ENCODE measurements around the gene PBX3.
A peak's percentile ranks its signal among the peaks of the same experiment; 100 is the strongest.

Gene PBX3

DNA sequence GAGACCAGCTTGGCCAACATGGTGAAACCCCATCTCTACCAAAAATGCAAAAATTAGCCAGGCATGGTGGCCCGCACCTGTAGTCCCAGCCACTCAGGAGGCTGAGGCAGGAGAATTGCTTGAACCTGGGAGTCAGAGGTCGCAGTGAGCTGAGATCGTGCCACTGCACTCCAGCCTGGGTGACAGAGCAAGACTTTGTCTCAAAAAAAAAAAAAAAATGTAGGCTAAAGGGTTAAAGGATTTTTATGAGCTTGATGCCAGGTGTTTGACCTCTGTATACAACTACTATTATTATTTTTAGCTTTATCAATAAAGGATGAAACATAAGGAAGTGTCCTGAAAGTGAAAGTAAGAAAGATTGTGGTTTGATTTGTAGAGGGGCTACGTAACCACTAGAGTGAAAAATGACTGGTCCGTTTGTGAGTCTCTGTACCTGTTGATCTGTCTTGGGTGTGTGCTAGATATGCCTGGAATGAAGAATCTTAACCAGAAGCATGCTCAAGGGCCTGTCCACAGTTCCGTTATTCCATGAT lies 76.8 kb downstream of the PBX3 start:
- peak; percentile 50 for DNase-seq

DNA sequence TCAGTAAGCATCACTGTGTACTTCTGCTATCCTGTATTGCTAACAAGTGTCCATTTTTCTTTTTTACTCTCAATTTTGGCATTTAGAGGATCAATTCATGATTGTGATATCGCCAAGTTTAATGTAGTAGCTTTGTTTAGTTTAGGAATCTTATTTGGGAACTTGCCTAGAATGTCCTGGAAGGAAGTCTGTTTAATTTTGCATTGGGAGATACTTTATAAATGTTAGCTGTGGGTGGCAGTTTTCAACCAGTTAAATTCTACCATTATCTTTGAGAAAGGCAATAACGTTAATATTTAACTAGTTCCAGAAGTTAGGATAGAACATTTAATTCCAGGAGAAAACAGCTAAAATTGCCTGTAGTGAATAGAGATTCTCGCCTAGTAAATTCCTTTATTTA lies 78.6 kb downstream of the PBX3 start:
- no peak for DNase-seq

DNA sequence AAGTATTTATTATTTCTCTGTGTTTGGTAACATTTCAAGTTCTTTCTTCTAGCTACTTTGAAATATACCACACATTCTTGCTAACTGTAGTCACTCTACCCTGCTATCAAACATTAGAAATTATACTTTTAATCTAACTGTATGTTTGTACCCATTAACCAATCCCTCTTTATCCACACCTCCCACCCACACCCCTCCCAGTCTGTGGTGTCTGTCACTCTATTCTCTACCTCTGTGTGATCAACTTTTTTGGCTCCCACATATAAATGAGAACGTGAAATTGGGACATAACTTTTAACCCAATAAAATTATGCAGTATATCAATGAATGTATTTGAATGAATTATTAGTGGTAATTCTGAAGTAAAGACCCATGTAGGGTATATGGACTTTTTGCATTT lies 79.7 kb downstream of the PBX3 start:
- no peak for DNase-seq

DNA sequence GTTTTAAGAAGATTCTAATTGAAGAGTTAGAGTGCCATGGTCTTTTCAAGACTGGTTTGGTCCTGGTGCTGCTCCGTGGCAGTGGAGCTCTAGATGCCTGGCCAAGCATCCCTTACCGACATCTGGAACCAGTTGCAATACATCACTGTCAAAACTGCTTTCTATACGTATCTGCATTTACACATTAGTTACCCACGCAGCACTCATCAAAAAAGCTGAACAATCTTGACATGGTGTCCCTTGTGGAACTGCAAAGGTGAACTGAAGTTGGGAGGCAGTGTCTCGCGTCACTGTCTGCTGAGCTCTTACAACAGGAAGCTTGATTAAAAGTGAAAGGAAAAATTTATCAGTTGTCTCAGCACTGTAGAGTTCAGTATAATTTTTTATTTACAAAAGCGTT lies 82.6 kb downstream of the PBX3 start:
- peak; percentile 80 for DNase-seq

DNA sequence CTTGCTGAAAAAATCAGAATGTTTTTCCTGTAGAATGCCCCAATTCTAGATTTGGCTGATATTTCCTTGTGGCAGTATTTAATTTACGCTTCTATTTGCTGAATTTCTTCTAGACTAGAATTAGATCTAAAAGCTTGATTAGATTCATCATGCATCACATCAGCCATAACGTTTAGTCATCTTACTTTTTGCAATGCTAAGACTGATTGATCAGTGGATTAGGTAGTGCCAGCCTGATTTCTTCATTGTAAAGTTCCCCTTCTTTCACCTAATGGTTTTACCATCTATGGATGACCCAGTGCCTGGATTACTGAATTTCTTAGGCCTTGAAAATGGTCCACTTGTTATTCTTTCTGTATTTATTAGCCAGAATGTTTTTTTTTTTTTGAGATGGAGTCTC lies 83.9 kb downstream of the PBX3 start:
- DNase-seq, result no peak

DNA sequence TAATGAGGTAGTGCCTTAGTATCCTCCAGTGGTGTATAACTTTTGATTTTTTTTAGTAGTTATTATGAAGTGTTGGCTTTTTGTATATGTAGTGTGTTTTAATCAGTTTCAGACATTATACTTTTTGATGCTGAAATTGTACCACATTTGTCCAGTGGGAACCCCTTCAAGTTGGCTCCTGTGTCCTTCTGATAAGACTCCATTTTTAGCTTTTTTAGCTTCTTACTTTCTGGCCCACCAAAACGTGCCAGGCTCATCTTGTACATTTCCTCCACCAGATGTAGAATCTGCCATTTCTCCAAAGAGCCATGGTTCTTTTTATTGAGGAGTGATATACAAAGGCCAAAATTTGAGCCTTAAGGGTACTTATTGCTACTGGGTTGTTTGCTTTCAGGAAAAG lies 84.4 kb downstream of the PBX3 start:
- no peak for DNase-seq

GRCh38 chr9:125835655-125836054 lies 88.5 kb downstream of the PBX3 start:
- DNase-seq, result no peak

GRCh38 chr9:125839317-125839716 lies 92.1 kb downstream of the PBX3 start:
- DNase-seq, result no peak

DNA sequence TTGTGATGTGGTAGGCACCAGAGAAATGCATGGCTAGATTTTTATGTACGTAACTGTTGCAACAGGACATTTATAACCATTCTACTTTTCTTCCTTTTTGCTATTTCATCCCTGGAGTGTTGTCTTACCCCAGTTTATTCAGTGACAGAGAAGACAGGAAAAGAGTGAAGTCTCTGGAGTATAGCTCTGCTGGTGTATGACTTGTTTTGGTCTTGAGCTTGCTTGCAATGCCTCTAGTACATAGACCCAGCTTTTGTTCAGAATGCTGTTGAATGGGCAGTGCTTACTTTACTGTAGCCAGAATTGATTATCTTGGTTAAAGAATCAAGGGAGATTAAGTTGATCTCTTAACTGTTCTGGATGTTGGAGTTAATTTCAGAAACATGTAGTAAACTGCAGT lies 94.3 kb downstream of the PBX3 start:
- DNase-seq, result no peak

DNA sequence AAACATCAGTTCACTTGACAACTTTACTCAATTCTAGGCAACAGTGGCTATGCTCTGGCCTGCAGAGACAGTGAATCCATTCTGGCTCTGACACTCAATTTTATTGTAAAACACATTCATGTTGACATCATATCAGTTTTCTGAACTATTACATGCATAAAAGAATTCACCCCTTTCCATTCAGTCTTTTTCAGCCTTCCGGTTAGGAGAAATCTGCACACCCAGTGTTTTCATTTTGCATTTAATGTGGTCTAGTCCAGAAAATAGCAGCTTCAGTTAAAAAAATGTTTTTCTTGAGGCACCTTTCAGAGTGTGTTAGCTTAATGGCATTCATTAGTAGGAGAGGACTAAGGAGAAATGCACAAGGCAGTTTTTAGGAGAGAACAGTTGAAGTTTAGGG lies 95.1 kb downstream of the PBX3 start:
- no peak for DNase-seq

- no peak for DNase-seq
Measured at GRCh38 chr9:125843646-125844045, 96.5 kb downstream of the PBX3 start.

DNA sequence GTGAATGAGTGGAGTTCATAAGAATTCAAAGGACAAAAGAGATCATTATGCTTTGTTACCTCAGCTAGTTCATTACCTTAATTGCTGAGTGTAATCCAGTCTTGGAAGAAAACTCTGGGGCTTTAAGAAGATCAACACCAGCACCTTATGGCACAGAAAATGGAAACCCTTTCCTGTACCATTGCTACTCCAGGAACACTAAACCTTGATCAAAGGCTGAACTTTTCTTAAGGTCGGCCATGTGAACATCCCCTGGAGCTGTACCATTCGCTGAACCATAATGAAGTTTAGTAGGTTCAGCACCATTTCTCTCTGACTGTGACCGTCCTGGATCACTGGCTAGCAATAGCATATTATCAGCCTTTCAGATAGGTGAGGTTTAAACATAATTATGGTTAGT lies 97.4 kb downstream of the PBX3 start:
- no peak for DNase-seq

- DNase-seq, result no peak
Measured at GRCh38 chr9:125845271-125845808, 98.2 kb downstream of the PBX3 start.

GRCh38 chr9:125847735-125848134 lies 100.6 kb downstream of the PBX3 start:
- no peak for DNase-seq

DNA sequence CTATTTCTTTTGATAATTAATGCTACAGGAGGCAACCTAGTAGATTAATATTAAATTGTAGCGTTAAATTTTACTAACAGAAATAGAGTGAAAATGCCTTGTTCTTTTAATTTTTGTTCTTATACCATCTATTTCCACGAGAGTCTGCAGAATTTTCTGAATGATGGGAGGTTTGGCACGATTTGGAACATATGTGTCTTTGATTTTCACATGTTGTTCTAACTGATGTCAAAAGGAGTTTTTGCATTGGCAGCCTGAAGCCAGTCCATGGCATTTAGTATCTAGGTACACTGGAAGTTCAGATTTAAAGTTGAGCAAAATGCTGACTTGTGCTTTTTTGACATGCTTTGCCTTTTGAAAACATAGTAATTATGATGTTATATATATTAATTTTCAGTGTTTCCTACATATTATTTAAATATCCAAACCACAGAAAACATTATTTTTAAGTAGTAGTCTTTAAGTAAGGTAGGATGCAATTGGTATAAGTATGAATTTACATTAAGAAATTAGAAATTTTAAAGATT lies 103.0 kb downstream of the PBX3 start:
- no peak for DNase-seq

DNA sequence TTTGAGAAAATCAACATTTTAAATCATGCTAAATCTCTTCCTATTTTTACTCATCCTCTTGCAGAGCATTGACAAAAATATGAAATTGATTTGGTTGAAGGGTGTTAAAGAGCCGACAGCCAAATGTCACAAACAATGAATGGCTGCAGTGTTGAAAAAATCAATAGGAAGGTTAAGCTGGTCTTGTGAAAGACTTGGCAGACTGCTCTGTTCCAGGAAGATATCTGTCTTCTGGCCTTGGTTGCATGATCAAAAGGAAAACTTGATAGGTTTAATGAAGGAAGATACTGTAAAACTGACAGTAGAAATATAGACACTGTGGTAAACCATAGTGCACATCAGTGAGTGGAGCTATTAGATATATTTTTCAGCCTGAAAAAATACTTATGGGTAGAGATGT lies 103.6 kb downstream of the PBX3 start:
- no peak for DNase-seq

GRCh38 chr9:125851979-125852378 lies 104.8 kb downstream of the PBX3 start:
- DNase-seq, result no peak

GRCh38 chr9:125852386-125852785 lies 105.2 kb downstream of the PBX3 start:
- no peak for DNase-seq

- no peak for DNase-seq
Measured at GRCh38 chr9:125854553-125855275, 107.5 kb downstream of the PBX3 start.

DNA sequence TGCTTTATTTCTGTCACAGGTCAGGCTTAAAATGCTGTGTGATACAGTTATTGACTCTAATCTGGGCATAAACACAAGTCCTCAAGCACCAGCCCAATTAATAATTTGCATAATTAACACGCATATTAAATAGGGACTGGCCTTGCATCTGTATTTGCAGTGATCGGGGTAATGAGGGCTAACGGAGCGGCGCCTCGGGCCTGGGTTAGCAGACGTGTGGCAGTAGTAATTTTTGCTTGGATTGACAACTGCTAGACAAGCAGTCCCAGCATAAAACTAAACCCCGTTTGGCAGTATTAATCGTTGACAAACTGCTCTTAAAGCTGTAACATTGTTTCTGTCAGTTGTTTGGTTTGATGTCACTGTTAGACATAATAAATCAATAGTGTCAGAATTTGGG lies 109.2 kb downstream of the PBX3 start:
- no peak for DNase-seq

GRCh38 chr9:125861405-125862058 lies 114.4 kb downstream of the PBX3 start:
- no peak for DNase-seq

- DNase-seq, result no peak
Measured at GRCh38 chr9:125863923-125864322, 116.8 kb downstream of the PBX3 start.

- no peak for DNase-seq
Measured at GRCh38 chr9:125867751-125868415, 120.7 kb downstream of the PBX3 start.

All from activated effector memory CD4-positive, alpha-beta T cell treated with anti-CD3 and anti-CD28 coated beads, Interleukin-2, amount 50 U/mL, for 16 hours (primary cell).